ENCODE measurements around the gene PLXDC1.
"Not testable (repeated sequence)": the region's sequence is repeated elsewhere in the genome, so short reads cannot be mapped to it uniquely, and the experiment has no call there.

PLXDC1 gene

DNA sequence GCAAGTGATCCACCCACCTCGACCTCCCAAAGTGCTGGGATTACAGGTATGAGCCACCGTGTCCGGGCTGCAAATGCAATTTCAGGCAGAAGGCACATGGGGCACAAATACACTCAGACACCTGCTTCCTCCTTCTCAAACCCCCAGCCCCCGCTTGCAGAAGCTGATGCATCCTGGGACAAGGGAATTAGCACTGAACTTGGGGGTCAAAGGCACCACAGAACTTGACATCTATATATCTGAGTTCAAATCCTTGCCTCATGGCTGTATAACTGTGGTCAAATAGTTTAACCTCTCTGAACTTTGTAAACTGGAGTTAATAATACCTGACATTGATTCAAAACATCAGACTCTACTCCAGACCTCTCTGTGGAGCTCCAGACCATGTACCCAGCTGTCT lies 18.7 kb upstream of the PLXDC1 start:
- POLR2A ChIA-PET, result no interaction called here
- CTCF ChIA-PET, result interaction anchor here (1.4 to 8.2 kb wide), 4 partner anchors 10 to 187 kb away, joined by 4 to 71 read pairs (median 6); no protein-coding TSS in a partner anchor
- no peak for DNase-seq (ENCODE audit: extremely low spot score)
- TF ChIP-seq CTCF (IDR thresholded peaks at IDR 0.05; ENCODE audit: control extremely low read depth, extremely low read depth, low read depth, missing control alignments), result no peak

DNA sequence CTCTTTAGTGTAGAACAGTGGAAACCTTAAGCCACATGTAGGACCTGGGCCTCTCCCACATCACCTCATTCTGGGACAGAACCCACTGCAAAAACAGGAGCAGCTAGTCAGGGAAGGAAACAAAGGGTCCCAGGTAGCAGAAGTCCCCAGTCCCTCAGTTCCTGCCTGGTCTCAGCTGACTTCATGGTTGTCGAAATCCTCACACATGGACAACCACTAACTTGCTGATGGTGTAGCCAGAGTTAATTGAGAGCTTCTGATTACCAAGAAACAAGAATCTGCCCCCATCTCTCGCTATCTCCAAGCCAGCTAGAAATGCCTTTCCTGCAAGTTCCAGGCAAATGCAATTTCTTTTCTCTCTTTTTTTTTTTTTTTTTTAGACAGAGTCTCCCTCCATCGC lies 18.1 kb upstream of the PLXDC1 start:
- no peak for TF ChIP-seq CTCF (IDR thresholded peaks at IDR 0.05; ENCODE audit: control extremely low read depth, extremely low read depth, low read depth, missing control alignments)
- ChIA-PET CTCF (interaction anchor here (1.1 to 8.2 kb wide), 4 partner anchors 11 to 187 kb away, joined by 4 to 71 read pairs (median 5); no protein-coding TSS in a partner anchor), POLR2A (no interaction called here)
- DNase-seq (ENCODE audit: extremely low spot score), result no peak

DNA sequence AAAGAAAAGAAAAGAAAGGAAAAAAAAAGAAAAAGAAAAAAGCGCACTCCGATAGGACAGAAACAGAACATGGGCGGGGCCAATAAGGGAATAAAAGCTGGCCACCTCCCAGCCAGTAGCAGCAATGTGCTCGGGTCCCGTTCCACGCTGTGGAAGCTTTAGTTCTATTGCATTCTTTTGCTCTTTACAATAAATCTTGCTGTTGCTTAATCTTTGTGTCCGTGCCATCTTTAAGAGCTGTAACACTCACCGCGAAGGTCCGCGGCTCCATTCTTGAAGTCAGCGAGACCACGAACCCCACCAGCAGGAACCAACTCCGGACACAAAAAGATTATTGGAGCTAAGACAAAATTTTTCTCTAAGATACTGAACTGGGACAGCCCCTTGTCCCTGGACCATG lies 17.7 kb upstream of the PLXDC1 start:
- ChIA-PET CTCF (interaction anchor here (1.1 to 8.2 kb wide), 4 partner anchors 11 to 186 kb away, joined by 4 to 71 read pairs (median 5); no protein-coding TSS in a partner anchor), POLR2A (no interaction called here)
- TF ChIP-seq CTCF (IDR thresholded peaks at IDR 0.05; ENCODE audit: control extremely low read depth, extremely low read depth, low read depth, missing control alignments), result no peak
- DNase-seq (ENCODE audit: extremely low spot score), result no peak

DNA sequence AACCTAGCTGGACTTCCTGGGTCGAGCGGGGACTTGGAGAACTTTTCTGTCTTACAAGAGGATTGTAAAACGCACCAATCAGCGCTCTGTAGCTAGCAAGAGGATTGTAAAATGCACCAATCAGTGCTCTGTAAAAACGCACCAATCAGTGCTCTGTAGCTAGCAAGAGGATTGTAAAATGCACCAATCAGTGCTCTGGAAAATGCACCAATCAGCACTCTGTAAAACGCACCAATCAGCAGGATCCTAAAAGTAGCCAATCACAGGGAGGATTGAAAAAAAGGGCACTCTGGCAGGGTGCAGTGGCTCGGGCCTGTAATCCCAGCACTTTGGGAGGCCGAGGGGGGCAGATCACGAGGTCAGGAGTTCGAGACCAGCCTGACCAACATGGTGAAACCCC lies 17.1 kb upstream of the PLXDC1 start:
- CTCF ChIA-PET, result interaction anchor here (1.1 to 8.2 kb wide), 2 partner anchors 15 to 186 kb away, joined by 5 to 71 read pairs; no protein-coding TSS in a partner anchor
- DNase-seq (ENCODE audit: extremely low spot score); POLR2A ChIA-PET: not testable (repeated sequence)

- CTCF ChIA-PET, result interaction anchor here (3.4 to 8.2 kb wide), 3 partner anchors 8 to 184 kb away, joined by 28 to 107 read pairs (median 71); no protein-coding TSS in a partner anchor
- no peak for DNase-seq (ENCODE audit: extremely low spot score)
These were observed 16.0 kb upstream of the PLXDC1 start for GRCh38 chr17:39167476-39167875.

DNA sequence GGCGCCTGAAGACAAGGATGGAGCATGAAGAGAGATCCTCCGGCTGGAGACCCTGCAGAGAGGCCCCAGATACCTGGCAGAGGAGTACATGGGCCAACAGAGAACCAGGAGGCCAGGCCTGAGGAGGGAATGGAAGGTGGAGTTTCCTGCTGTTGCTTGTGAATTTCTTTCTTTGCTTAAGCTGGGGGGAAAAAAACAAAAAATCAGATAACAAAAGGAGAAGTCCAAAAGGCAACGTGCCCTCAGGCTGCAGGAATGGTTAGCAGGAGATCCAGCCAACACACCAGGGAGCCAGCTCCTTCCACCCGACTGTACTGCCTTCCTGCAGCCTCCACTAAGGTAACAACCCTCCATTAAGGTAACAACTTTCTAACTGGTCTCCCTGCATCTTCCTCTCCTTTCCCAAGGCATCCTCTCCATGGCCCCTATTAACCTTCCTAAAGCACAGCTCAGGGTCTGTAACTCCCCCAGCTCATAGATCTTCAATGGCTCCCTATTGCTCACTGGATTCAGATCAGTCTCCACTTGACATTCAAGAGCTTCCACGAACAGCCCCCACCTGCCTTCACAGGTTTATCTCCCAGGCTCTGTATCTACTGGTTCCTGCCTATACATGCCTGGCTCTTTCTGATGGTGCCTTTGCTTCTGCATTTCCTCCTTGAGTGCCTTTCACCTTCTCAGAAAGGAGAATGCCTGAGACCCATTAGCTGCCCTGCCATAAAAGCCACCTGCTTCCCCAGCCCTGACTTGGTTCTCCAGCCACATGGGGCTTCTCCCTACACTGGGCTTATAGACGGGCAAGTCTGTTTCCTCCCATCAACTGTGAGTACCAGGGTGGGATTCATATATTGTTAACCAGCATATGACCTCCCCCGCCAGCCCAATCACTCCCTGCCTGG lies 15.2 kb upstream of the PLXDC1 start:
- ChIA-PET POLR2A (no interaction called here), CTCF (interaction anchor here (1.1 to 8.2 kb wide), 7 partner anchors 9 to 455 kb away, joined by 3 to 107 read pairs (median 13); no protein-coding TSS in a partner anchor)
- no peak for TF ChIP-seq CTCF (IDR thresholded peaks at IDR 0.05; ENCODE audit: control extremely low read depth, extremely low read depth, low read depth, missing control alignments)
- no peak for DNase-seq (ENCODE audit: extremely low spot score)

More at GRCh38 chr17:39167476-39167875, 16.0 kb upstream of the PLXDC1 start:
- TF ChIP-seq CTCF (IDR thresholded peaks at IDR 0.05; ENCODE audit: control extremely low read depth, extremely low read depth, low read depth, missing control alignments), result no peak
- POLR2A ChIA-PET, result interaction anchor here (0.6 kb wide), 2 partner anchors 10 to 39 kb away, joined by 3 read pairs; no protein-coding TSS in a partner anchor

All from GM10248 (cell line).